CD8-positive, alpha-beta memory T cell (primary cell): ENCODE data around the gene ZG16B. TPM values are rescaled to one million over a fixed set of nuclear protein-coding genes. Genes with fewer than 3 reads are reported as not detected.

Source experiments
- CTCF ChIA-PET: fragments of 350-600 bp; sonication (Branson Sonifier 250); formaldehyde crosslinking; loops from one replicate; lab custom pipeline; 2021; ENCODE audit warnings: antibody characterized with exemption; lab: Charles Lee
- POLR2A ChIA-PET: fragments of 350-600 bp; sonication (Branson Sonifier 250); formaldehyde crosslinking; loops from one replicate; lab custom pipeline; 2021; ENCODE audit warnings: antibody characterized with exemption; lab: Charles Lee
- DNase-seq, 5 donors: peaks; one replicate each; pipeline versions ENCODE4 v3.0.0 to v3.0.0-alpha.2; 2020 to 2022; ENCODE audit warnings: mixed read lengths in 1 of 5
- H3K27ac ChIP-seq: one replicate; pipeline ENCODE4 v1.7.0; 2013; ENCODE audit warnings: low read depth, mild to moderate bottlenecking, low read length, moderate library complexity
- H3K27me3 ChIP-seq: 2 replicates; pipeline ENCODE4 v1.7.0; 2013; ENCODE audit warnings: low read length, mild to moderate bottlenecking; ENCODE audit not compliant: insufficient read depth, poor library complexity, severe bottlenecking
- H3K36me3 ChIP-seq: 2 replicates; pipeline ENCODE4 v1.7.0; 2013; ENCODE audit warnings: mild to moderate bottlenecking, low read length, moderate library complexity; ENCODE audit not compliant: insufficient read depth
- H3K4me1 ChIP-seq: 2 replicates; pipeline ENCODE4 v1.7.0; 2013; ENCODE audit warnings: mild to moderate bottlenecking, low read length, moderate library complexity; ENCODE audit not compliant: insufficient read depth
- H3K4me3 ChIP-seq: 2 replicates; pipeline ENCODE4 v1.7.0; 2013; ENCODE audit warnings: mild to moderate bottlenecking, low read length
- H3K9me3 ChIP-seq: 2 replicates; pipeline ENCODE4 v1.7.0; 2013; ENCODE audit warnings: mild to moderate bottlenecking, low read length
- H3K27ac Mint-ChIP-seq, 8 donors: one replicate each; pipeline ENCODE4 v1.8.0; 2020 to 2021; ENCODE audit warnings: mixed read lengths in 8 of 8, mild to moderate bottlenecking in 6 of 8, inconsistent platforms in 3 of 8, moderate library complexity in 3 of 8
- H3K27me3 Mint-ChIP-seq, 2 donors: one replicate each; pipeline ENCODE4 v1.8.0; 2020 to 2021; ENCODE audit warnings: mixed read lengths in 2 of 2, mild to moderate bottlenecking in 1 of 2, moderate library complexity in 1 of 2
- H3K36me3 Mint-ChIP-seq, 3 donors: one replicate each; pipeline ENCODE4 v1.8.0; 2020 to 2021; ENCODE audit warnings: mixed read lengths in 3 of 3, inconsistent platforms in 1 of 3, mild to moderate bottlenecking in 1 of 3
- H3K4me1 Mint-ChIP-seq, 3 donors: one replicate each; pipeline ENCODE4 v1.8.0; 2020 to 2021; ENCODE audit warnings: mixed read lengths in 3 of 3, inconsistent platforms in 1 of 3, mild to moderate bottlenecking in 1 of 3
- H3K4me3 Mint-ChIP-seq, 7 donors: one replicate each; pipeline ENCODE4 v1.8.0; 2020 to 2021; ENCODE audit warnings: mixed read lengths in 7 of 7, mild to moderate bottlenecking in 6 of 7, moderate library complexity in 4 of 7, inconsistent platforms in 2 of 7
- H3K9me3 Mint-ChIP-seq, 5 donors: one replicate each; pipeline ENCODE4 v1.8.0; 2020 to 2022; ENCODE audit warnings: mixed read lengths in 5 of 5, mild to moderate bottlenecking in 3 of 5, moderate library complexity in 2 of 5, inconsistent platforms in 1 of 5
- polyA plus RNA-seq: library from polyadenylated mRNA; unstranded; fragments of 300-500 nt; fragmentation: Illumina TruSeq; gene quantifications from one replicate; pipeline ENCODE4 v1.2.3, GENCODE V29; 2021
- total RNA-seq, 2 experiments: library from RNA; stranded (reverse); gene quantifications; one replicate each; pipeline ENCODE4 v1.2.3, GENCODE V29; 2021

The ZG16B gene
- total and polyA plus RNA-seq, 3 experiments from 2014 or later = 0.29 to 0.74 TPM; not detected in 1

GRCh38 chr16:2839650-2840450 is 9.7 kb downstream of the ZG16B start:
- Mint-ChIP-seq H3K9me3 (no peaks in the 10 kb centered on the region), H3K27ac (peak overlapping the region in 7 of 8 donors; percentile 47 to 88 (median 77)), H3K27me3 (peaks cover 0 to 5% of the 10 kb centered on the region in 2 donors), H3K4me3 (peak overlapping the region in 3 of 7 donors; percentile 16 to 74 (median 44)), H3K4me1 (peaks cover 42 to 55% (median 45%) of the 10 kb centered on the region in 3 donors), H3K36me3 (no peaks in the 10 kb centered on the region)
- POLR2A ChIA-PET = interaction anchor here (0.6 kb wide), 1 partner anchor 59 kb away, joined by 3 read pairs; no protein-coding TSS in a partner anchor
- Histone ChIP-seq H3K27me3 (no peaks in the 10 kb centered on the region), H3K9me3 (no peaks in the 10 kb centered on the region), H3K36me3 (no peaks in the 10 kb centered on the region), H3K27ac (no peak overlapping the region), H3K4me1 (peaks cover 42% of the 10 kb centered on the region), H3K4me3 (no peak overlapping the region)
- DNase-seq = peak in 1 of 5 donors; percentile 38
- CTCF ChIA-PET = interaction anchor here (1.0 to 3.5 kb wide), 6 partner anchors 14 to 71 kb away, joined by 3 to 51 read pairs (median 4); partner anchors contain the start of gene FLYWCH1

- CTCF ChIA-PET = interaction anchor here (3.5 kb wide), 1 partner anchor 28 kb away, joined by 51 read pairs; no protein-coding TSS in a partner anchor
- Histone ChIP-seq H3K36me3 (no peaks in the 10 kb centered on the region), H3K9me3 (no peaks in the 10 kb centered on the region), H3K27me3 (no peaks in the 10 kb centered on the region), H3K4me1 (peaks cover 42% of the 10 kb centered on the region), H3K4me3 (no peak overlapping the region), H3K27ac (no peak overlapping the region)
- H3K9me3 Mint-ChIP-seq = no peaks in the 10 kb centered on the region
- peaks cover 1 to 5% of the 10 kb centered on the region in 2 donors for H3K27me3 Mint-ChIP-seq
- no peaks in the 10 kb centered on the region for H3K36me3 Mint-ChIP-seq
- peak in 1 of 5 donors; percentile 20 for DNase-seq
- peaks cover 53 to 63% (median 54%) of the 10 kb centered on the region in 3 donors for H3K4me1 Mint-ChIP-seq
- H3K27ac Mint-ChIP-seq = peak overlapping the region in 6 of 8 donors; percentile 56 to 96 (median 83)
- POLR2A ChIA-PET = no interaction called here
- H3K4me3 Mint-ChIP-seq = peak overlapping the region in 2 of 7 donors; percentile 37 to 84
These were observed 10.8 kb downstream of the ZG16B start for GRCh38 chr16:2840914-2841313.

GRCh38 chr16:2841606-2842339 is 11.7 kb downstream of the ZG16B start:
- Mint-ChIP-seq H3K27me3 (peaks cover 1 to 4% of the 10 kb centered on the region in 2 donors), H3K9me3 (no peaks in the 10 kb centered on the region), H3K4me1 (peaks cover 62 to 72% (median 62%) of the 10 kb centered on the region in 3 donors), H3K4me3 (peak overlapping the region in 5 of 7 donors; percentile 70 to 88 (median 78)), H3K27ac (peak overlapping the region; percentile 59 to 99 (median 98)), H3K36me3 (no peaks in the 10 kb centered on the region)
- Histone ChIP-seq H3K27ac (peak overlapping the region; percentile 58), H3K36me3 (no peaks in the 10 kb centered on the region), H3K27me3 (no peaks in the 10 kb centered on the region), H3K9me3 (no peaks in the 10 kb centered on the region), H3K4me3 (peak overlapping the region; percentile 52), H3K4me1 (peaks cover 42% of the 10 kb centered on the region)
- CTCF ChIA-PET = interaction anchor here (4.7 kb wide), 1 partner anchor 26 kb away, joined by 18 read pairs; no protein-coding TSS in a partner anchor
- POLR2A ChIA-PET = no interaction called here
- DNase-seq = no peak

GRCh38 chr16:2842340-2843000 is 12.4 kb downstream of the ZG16B start:
- peaks cover 0 to 1% of the 10 kb centered on the region in 2 donors for H3K27me3 Mint-ChIP-seq
- peak overlapping the region; percentile 40 to 88 (median 78) for H3K4me3 Mint-ChIP-seq

GRCh38 chr16:2843526-2843925 is 13.4 kb downstream of the ZG16B start:
- H3K4me1 ChIP-seq = peaks cover 42% of the 10 kb centered on the region
- Mint-ChIP-seq H3K9me3 (no peaks in the 10 kb centered on the region), H3K4me3 (peak overlapping the region in 2 of 7 donors; percentile 14 to 29), H3K27me3 (peaks cover 0 to 1% of the 10 kb centered on the region in 2 donors), H3K4me1 (peaks cover 60 to 72% (median 62%) of the 10 kb centered on the region in 3 donors), H3K36me3 (no peaks in the 10 kb centered on the region), H3K27ac (peak overlapping the region in 7 of 8 donors; percentile 26 to 98 (median 61))
- H3K36me3 ChIP-seq = no peaks in the 10 kb centered on the region
- no peak for DNase-seq
- H3K27ac ChIP-seq = no peak overlapping the region
- H3K27me3 ChIP-seq = no peaks in the 10 kb centered on the region
- no peak overlapping the region for H3K4me3 ChIP-seq
- H3K9me3 ChIP-seq = no peaks in the 10 kb centered on the region
- ChIA-PET CTCF (interaction anchor here (4.7 kb wide), 1 partner anchor 25 kb away, joined by 18 read pairs; no protein-coding TSS in a partner anchor), POLR2A (no interaction called here)

More at GRCh38 chr16:2842340-2843000, 12.4 kb downstream of the ZG16B start:
- Histone ChIP-seq H3K9me3 (no peaks in the 10 kb centered on the region), H3K27me3 (no peaks in the 10 kb centered on the region), H3K36me3 (no peaks in the 10 kb centered on the region), H3K4me3 (peak overlapping the region; percentile 52), H3K4me1 (peaks cover 42% of the 10 kb centered on the region), H3K27ac (peak overlapping the region; percentile 58)
- peak; percentile 52 to 76 (median 65) for DNase-seq
- H3K9me3 Mint-ChIP-seq = no peaks in the 10 kb centered on the region
- H3K4me1 Mint-ChIP-seq = peaks cover 65 to 76% (median 67%) of the 10 kb centered on the region in 3 donors
- no peaks in the 10 kb centered on the region for H3K36me3 Mint-ChIP-seq
- ChIA-PET CTCF (interaction anchor here (4.7 kb wide), 1 partner anchor 26 kb away, joined by 18 read pairs; no protein-coding TSS in a partner anchor), POLR2A (no interaction called here)
- peak overlapping the region; percentile 83 to 99 (median 98) for H3K27ac Mint-ChIP-seq

GRCh38 chr16:2845116-2845515 is 15.0 kb downstream of the ZG16B start:
- ChIA-PET CTCF (interaction anchor here (1.3 to 4.7 kb wide), 2 partner anchors 9 to 23 kb away, joined by 6 to 18 read pairs; no protein-coding TSS in a partner anchor), POLR2A (no interaction called here)
- H3K27me3 Mint-ChIP-seq = peaks cover 1 to 8% of the 10 kb centered on the region in 2 donors
- Histone ChIP-seq H3K9me3 (no peaks in the 10 kb centered on the region), H3K4me3 (no peak overlapping the region), H3K27me3 (no peaks in the 10 kb centered on the region), H3K27ac (no peak overlapping the region), H3K4me1 (peaks cover 27% of the 10 kb centered on the region), H3K36me3 (no peaks in the 10 kb centered on the region)
- H3K27ac Mint-ChIP-seq = peak overlapping the region in 7 of 8 donors; percentile 44 to 96 (median 83)
- DNase-seq = no peak
- peaks cover 52 to 60% (median 56%) of the 10 kb centered on the region in 3 donors for H3K4me1 Mint-ChIP-seq
- no peaks in the 10 kb centered on the region for H3K9me3 Mint-ChIP-seq
- H3K4me3 Mint-ChIP-seq = peak overlapping the region in 2 of 7 donors; percentile 6 to 48
- H3K36me3 Mint-ChIP-seq = no peaks in the 10 kb centered on the region
